ENCODE data around the gene TRIM46.

DNA sequence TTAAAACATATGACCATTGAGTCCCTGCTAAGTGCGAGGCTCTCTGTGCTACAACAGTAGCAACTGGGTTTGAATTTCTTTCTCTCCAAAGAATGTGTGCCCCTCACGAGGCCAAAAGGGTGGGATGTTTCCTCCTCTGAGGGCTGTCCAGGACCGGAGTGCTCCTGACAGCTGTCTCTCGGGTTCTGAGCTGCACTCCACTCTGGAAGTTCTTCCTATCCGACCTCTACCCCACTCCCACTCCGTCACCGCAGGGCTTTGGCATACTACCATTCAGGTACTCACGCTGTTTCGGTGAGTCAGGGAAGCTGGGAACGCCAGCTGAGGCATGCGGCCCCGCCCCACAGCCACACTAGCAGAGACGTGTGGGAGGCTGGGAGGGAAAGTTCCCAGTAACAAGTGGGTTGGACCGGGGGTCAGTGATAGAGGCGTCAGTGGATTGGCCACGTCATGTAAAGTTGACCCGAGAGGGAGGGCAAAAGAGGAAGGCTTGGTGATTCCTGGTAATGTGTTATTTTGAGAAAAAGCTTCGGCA lies 38.7 kb upstream of the TRIM46 start:
- no peak for TF ChIP-seq POLR2A (IDR thresholded peaks at IDR 0.05; ENCODE audit: low read depth, low read length)
- TF ChIP-seq POLR2AphosphoS5 (IDR thresholded peaks at IDR 0.05; ENCODE audit: low read depth, low read length) = no peak
- no peak for TF ChIP-seq TAF1 (IDR thresholded peaks at IDR 0.05; ENCODE audit: low read depth, low read length)
- TF ChIP-seq PAX5 (IDR thresholded peaks at IDR 0.05; ENCODE audit: insufficient read depth, low read length, severe bottlenecking) = no peak

Data from GM12891 (cell line).